Measurements from ENCODE around the gene SPINK8. TPM values are rescaled to one million over a fixed set of nuclear protein-coding genes. Genes with fewer than 3 reads are reported as not detected.

The SPINK8 gene
- total and polyA plus RNA-seq, 2 donors (not counting 1 experiment from before 2014, with no cell fraction given): not detected

- DNase-seq (no peak), ATAC-seq (ENCODE audit: low read depth) (no peak)
- Histone ChIP-seq H3K27me3 (replicated peaks in 1 of 4; ENCODE audit: control extremely low read depth in 1 of 4, control insufficient read depth in 3 of 4, insufficient read depth in 4 of 4, low read length in 3 of 4) (no peaks in the 10 kb centered on the region), H3K4me1 (ENCODE audit: control insufficient read depth in 2 of 2, insufficient read depth in 2 of 2, low read length in 2 of 2) (no peaks in the 10 kb centered on the region), H2AFZ (ENCODE audit: insufficient read depth, low read depth, low read length, poor library complexity, severe bottlenecking) (no peak overlapping the region), H3K79me2 (ENCODE audit: control insufficient read depth, insufficient read depth, low read length) (no peaks in the 10 kb centered on the region), H4K20me1 (ENCODE audit: control insufficient read depth, insufficient read depth, low read length, poor library complexity, severe bottlenecking) (no peaks in the 10 kb centered on the region), H3K4me2 (replicated peaks; ENCODE audit: low read depth, low read length, poor library complexity, severe bottlenecking) (no peak overlapping the region), H3K9me3 (ENCODE audit: control extremely low read depth in 1 of 3, control insufficient read depth in 2 of 3, insufficient read depth in 1 of 3, low read length in 2 of 3) (peaks cover 0 to 2% (median 0%) of the 10 kb centered on the region in 3 donors), H3K27ac (ENCODE audit: low read length in 2 of 2) (no peak overlapping the region), H3K4me3 (ENCODE audit: control extremely low read depth in 1 of 5, extremely low read depth in 1 of 5, insufficient read depth in 1 of 5, low read depth in 2 of 5, low read length in 4 of 5) (no peak overlapping the region), H3K36me3 (replicated peaks in 1 of 2; ENCODE audit: control extremely low read depth in 1 of 2, control insufficient read depth in 1 of 2, extremely low read depth in 1 of 2, insufficient read depth in 2 of 2, low read length in 1 of 2) (peaks cover 3 to 6% of the 10 kb centered on the region in 2 experiments), H3K9ac (ENCODE audit: low read length) (no peak overlapping the region)
- Mint-ChIP-seq H3K9me3 (ENCODE audit: insufficient read depth) (no peaks in the 10 kb centered on the region), H3K4me1 (peaks cover 3% of the 10 kb centered on the region), H3K27ac (no peak overlapping the region), H3K27me3 (no peaks in the 10 kb centered on the region), H3K4me3 (no peak overlapping the region)
- CTCF ChIA-PET: interaction anchor here (0.7 to 3.2 kb wide), 2 partner anchors 149 to 258 kb away, joined by 3 to 8 read pairs; no protein-coding TSS in a partner anchor
- POLR2A ChIA-PET: no interaction called here
- intact Hi-C loops (cut with micrococcal nuclease): loop anchor here (10.0 kb wide), 1 partner anchor 78 kb away; no protein-coding TSS in a partner anchor
- no peak for TF ChIP-seq EZH2 (IDR thresholded peaks at IDR 0.05; ENCODE audit: borderline replicate concordance, insufficient read depth, low read depth, low read length, poor library complexity, severe bottlenecking)
- TF ChIP-seq, protein P1, sequence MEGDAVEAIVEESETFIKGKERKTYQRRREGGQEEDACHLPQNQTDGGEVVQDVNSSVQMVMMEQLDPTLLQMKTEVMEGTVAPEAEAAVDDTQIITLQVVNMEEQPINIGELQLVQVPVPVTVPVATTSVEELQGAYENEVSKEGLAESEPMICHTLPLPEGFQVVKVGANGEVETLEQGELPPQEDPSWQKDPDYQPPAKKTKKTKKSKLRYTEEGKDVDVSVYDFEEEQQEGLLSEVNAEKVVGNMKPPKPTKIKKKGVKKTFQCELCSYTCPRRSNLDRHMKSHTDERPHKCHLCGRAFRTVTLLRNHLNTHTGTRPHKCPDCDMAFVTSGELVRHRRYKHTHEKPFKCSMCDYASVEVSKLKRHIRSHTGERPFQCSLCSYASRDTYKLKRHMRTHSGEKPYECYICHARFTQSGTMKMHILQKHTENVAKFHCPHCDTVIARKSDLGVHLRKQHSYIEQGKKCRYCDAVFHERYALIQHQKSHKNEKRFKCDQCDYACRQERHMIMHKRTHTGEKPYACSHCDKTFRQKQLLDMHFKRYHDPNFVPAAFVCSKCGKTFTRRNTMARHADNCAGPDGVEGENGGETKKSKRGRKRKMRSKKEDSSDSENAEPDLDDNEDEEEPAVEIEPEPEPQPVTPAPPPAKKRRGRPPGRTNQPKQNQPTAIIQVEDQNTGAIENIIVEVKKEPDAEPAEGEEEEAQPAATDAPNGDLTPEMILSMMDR (IDR thresholded peaks at IDR 0.05): no peak
These were observed 46.4 kb downstream of the SPINK8 start for GRCh38 chr3:48287034-48287433.

DNA sequence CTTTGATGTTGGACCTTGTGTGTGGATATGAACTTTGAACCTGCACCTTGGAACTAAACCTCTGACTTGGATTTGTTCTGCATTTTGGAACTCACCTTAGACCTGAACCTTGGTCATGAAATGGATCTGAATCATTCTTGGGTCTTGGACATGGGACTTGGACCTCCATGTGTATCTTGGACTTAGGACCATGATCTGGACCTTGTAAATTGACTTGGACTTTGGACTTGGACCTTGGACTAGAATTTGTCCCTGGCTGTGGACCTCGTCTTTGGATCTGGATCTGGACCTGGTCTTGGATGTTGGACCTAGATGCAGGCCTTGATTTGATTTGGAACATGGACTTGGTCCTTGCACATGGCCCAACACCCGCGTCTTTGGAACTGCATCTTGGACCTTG lies 47.2 kb downstream of the SPINK8 start:
- Mint-ChIP-seq H3K9me3 (ENCODE audit: insufficient read depth) (no peaks in the 10 kb centered on the region), H3K4me3 (no peak overlapping the region), H3K27me3 (no peaks in the 10 kb centered on the region), H3K4me1 (peaks cover 6% of the 10 kb centered on the region), H3K27ac (no peak overlapping the region)
- Histone ChIP-seq H3K9ac (ENCODE audit: low read length) (no peak overlapping the region), H3K4me1 (ENCODE audit: control insufficient read depth in 2 of 2, insufficient read depth in 2 of 2, low read length in 2 of 2) (no peaks in the 10 kb centered on the region), H3K27ac (ENCODE audit: low read length in 2 of 2) (no peak overlapping the region), H4K20me1 (ENCODE audit: control insufficient read depth, insufficient read depth, low read length, poor library complexity, severe bottlenecking) (no peaks in the 10 kb centered on the region), H3K4me3 (ENCODE audit: control extremely low read depth in 1 of 5, extremely low read depth in 1 of 5, insufficient read depth in 1 of 5, low read depth in 2 of 5, low read length in 4 of 5) (no peak overlapping the region), H3K9me3 (ENCODE audit: control extremely low read depth in 1 of 3, control insufficient read depth in 2 of 3, insufficient read depth in 1 of 3, low read length in 2 of 3) (peaks cover 0 to 2% (median 0%) of the 10 kb centered on the region in 3 donors), H2AFZ (ENCODE audit: insufficient read depth, low read depth, low read length, poor library complexity, severe bottlenecking) (no peak overlapping the region), H3K27me3 (replicated peaks in 1 of 4; ENCODE audit: control extremely low read depth in 1 of 4, control insufficient read depth in 3 of 4, insufficient read depth in 4 of 4, low read length in 3 of 4) (no peaks in the 10 kb centered on the region), H3K4me2 (replicated peaks; ENCODE audit: low read depth, low read length, poor library complexity, severe bottlenecking) (no peak overlapping the region), H3K36me3 (replicated peaks in 1 of 2; ENCODE audit: control extremely low read depth in 1 of 2, control insufficient read depth in 1 of 2, extremely low read depth in 1 of 2, insufficient read depth in 2 of 2, low read length in 1 of 2) (peaks cover 3 to 4% of the 10 kb centered on the region in 2 experiments), H3K79me2 (ENCODE audit: control insufficient read depth, insufficient read depth, low read length) (no peaks in the 10 kb centered on the region)
- WGBS (ENCODE audit: insufficient coverage): 100% methylated on average over 3 of the region's 3 CpGs
- ChIA-PET POLR2A (no interaction called here), CTCF (no interaction called here)
- TF ChIP-seq, protein P1 (IDR thresholded peaks at IDR 0.05): no peak
- no peak for TF ChIP-seq EZH2 (IDR thresholded peaks at IDR 0.05; ENCODE audit: borderline replicate concordance, insufficient read depth, low read depth, low read length, poor library complexity, severe bottlenecking)
- DNase-seq (no peak), ATAC-seq (ENCODE audit: low read depth) (no peak)
- intact Hi-C loops (cut with micrococcal nuclease): loop anchor here (10.0 kb wide), 1 partner anchor 78 kb away; no protein-coding TSS in a partner anchor

Data from B cell (primary cell).